HL-60 (cell line): Measurements from ENCODE around the gene HBZ.

ENCODE experiments used
- DNase-seq, 2 experiments: peaks; one replicate each; pipeline ENCODE4 v3.0.0-alpha.2; 2010 to 2020; ENCODE audit warnings: low read depth in 1 of 2, low spot score in 1 of 2
- H3K27ac ChIP-seq: fragments of 250-450 bp; sonication (Bioruptor Pico); replicated peaks from 2 replicates; pipeline ENCODE4 v1.5.1; 2020; ENCODE audit warnings: mild to moderate bottlenecking, moderate library complexity
- H3K27me3 ChIP-seq: fragments of 250-450 bp; sonication (Bioruptor Pico); 2 replicates; pipeline ENCODE4 v1.5.1; 2021; ENCODE audit warnings: mild to moderate bottlenecking, moderate library complexity; ENCODE audit not compliant: insufficient read depth, poor library complexity, severe bottlenecking
- H3K4me3 ChIP-seq: replicated peaks from 2 replicates; pipeline ENCODE4 v1.5.1; 2011; ENCODE audit warnings: mild to moderate bottlenecking, control low read depth, low read length; ENCODE audit not compliant: insufficient read depth
- GABPA ChIP-seq: IDR thresholded peaks from 2 replicates; pipeline ENCODE4 v1.6.1; 2012; ENCODE audit warnings: low read depth
- POLR2AphosphoS5 ChIP-seq: IDR thresholded peaks from 2 replicates; pipeline ENCODE4 v1.6.1; 2012; ENCODE audit warnings: low read depth
- SPI1 ChIP-seq: IDR thresholded peaks from 2 replicates; pipeline ENCODE4 v1.6.1; 2012; ENCODE audit warnings: low read depth, mild to moderate bottlenecking, borderline replicate concordance
- TF ChIP-seq, protein P1 (sequence below): IDR thresholded peaks from one replicate; pipeline ENCODE4 v1.5.1; 2011; ENCODE audit warnings: low read length, control low read depth, inconsistent platforms; ENCODE audit not compliant: insufficient read depth
- TF ChIP-seq, protein P2 (sequence below): IDR thresholded peaks from 2 replicates; pipeline ENCODE4 v1.6.1; 2012; ENCODE audit warnings: low read depth; ENCODE audit not compliant: insufficient replicate concordance

HBZ gene

DNA sequence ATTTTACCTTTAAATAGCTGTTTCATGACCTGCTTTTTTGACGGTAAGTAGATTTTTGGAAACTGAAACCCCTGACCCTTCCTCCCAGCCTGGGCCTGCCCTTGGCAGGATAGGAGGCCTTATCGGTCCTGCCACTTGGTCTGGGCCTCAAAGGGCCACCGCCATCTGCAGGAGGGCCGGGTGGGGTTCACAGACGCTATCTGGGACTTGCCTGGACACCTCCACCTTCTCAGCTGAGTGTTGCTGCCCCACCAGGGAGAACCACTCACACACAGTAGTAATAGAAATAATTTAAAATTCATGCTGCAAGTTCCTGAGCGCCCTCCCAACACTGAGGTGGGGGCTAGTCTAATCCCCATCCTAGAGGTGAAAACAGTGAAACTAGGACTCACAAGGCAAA lies 9.4 kb upstream of the HBZ start:
- no peaks in the 10 kb centered on the region for H3K27me3 ChIP-seq
- TF ChIP-seq SPI1 (no peak), GABPA (no peak), POLR2AphosphoS5 (no peak)
- TF ChIP-seq, protein P1, sequence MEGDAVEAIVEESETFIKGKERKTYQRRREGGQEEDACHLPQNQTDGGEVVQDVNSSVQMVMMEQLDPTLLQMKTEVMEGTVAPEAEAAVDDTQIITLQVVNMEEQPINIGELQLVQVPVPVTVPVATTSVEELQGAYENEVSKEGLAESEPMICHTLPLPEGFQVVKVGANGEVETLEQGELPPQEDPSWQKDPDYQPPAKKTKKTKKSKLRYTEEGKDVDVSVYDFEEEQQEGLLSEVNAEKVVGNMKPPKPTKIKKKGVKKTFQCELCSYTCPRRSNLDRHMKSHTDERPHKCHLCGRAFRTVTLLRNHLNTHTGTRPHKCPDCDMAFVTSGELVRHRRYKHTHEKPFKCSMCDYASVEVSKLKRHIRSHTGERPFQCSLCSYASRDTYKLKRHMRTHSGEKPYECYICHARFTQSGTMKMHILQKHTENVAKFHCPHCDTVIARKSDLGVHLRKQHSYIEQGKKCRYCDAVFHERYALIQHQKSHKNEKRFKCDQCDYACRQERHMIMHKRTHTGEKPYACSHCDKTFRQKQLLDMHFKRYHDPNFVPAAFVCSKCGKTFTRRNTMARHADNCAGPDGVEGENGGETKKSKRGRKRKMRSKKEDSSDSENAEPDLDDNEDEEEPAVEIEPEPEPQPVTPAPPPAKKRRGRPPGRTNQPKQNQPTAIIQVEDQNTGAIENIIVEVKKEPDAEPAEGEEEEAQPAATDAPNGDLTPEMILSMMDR = no peak
- TF ChIP-seq, protein P2, sequence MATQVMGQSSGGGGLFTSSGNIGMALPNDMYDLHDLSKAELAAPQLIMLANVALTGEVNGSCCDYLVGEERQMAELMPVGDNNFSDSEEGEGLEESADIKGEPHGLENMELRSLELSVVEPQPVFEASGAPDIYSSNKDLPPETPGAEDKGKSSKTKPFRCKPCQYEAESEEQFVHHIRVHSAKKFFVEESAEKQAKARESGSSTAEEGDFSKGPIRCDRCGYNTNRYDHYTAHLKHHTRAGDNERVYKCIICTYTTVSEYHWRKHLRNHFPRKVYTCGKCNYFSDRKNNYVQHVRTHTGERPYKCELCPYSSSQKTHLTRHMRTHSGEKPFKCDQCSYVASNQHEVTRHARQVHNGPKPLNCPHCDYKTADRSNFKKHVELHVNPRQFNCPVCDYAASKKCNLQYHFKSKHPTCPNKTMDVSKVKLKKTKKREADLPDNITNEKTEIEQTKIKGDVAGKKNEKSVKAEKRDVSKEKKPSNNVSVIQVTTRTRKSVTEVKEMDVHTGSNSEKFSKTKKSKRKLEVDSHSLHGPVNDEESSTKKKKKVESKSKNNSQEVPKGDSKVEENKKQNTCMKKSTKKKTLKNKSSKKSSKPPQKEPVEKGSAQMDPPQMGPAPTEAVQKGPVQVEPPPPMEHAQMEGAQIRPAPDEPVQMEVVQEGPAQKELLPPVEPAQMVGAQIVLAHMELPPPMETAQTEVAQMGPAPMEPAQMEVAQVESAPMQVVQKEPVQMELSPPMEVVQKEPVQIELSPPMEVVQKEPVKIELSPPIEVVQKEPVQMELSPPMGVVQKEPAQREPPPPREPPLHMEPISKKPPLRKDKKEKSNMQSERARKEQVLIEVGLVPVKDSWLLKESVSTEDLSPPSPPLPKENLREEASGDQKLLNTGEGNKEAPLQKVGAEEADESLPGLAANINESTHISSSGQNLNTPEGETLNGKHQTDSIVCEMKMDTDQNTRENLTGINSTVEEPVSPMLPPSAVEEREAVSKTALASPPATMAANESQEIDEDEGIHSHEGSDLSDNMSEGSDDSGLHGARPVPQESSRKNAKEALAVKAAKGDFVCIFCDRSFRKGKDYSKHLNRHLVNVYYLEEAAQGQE = no peak
- H3K4me3 ChIP-seq = no peak overlapping the region
- DNase-seq = no peak
- no peak overlapping the region for H3K27ac ChIP-seq

DNA sequence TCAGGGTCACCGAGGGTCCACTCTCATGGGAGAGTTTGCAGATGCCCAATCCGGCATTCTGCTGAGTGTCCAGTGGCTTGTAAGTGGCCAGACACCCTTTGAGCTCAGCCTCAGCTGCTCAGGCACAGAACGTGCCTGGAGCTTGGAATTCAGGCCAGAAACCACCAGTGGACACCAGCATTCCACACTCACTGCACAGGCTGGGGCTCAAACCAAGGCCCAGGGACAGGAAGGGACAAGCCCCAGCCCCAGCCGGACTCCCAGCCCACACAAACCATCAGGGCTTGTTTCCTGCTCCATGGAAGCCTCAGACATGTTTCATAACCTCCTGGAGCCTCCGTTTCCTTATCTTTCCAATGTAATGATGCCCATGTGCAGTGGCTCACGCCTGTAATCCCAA lies 9.0 kb upstream of the HBZ start:
- Histone ChIP-seq H3K27me3 (peaks cover under 1% of the 10 kb centered on the region), H3K27ac (no peak overlapping the region), H3K4me3 (no peak overlapping the region)
- TF ChIP-seq, protein P1 = no peak
- no peak for TF ChIP-seq GABPA
- TF ChIP-seq, protein P2 = no peak
- TF ChIP-seq POLR2AphosphoS5 = no peak
- no peak for TF ChIP-seq SPI1
- DNase-seq = no peak

DNA sequence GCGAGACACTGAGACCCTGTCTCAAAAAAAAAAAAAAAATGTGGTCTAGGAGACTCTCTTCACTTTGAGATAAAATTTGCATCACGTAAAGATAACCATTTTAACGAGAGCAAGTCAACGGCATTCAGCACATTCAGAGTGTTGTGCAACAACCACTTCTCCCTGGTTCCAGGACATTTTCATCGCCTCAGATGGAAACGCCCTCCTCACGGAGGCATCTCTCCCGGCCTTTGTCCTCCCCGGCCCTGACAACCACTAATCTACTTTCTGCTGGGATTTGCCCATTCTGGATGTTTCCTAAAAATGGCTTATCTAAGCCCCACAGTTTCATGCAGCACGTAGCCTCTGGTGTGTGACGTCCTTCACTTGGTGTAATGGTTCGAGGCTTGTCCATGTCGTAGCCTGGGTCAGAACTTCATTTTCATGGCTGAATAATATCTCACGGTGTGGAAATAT lies 7.6 kb upstream of the HBZ start:
- TF ChIP-seq POLR2AphosphoS5 (no peak), SPI1 (no peak), GABPA (no peak)
- TF ChIP-seq, protein P1 = no peak
- TF ChIP-seq, protein P2 = no peak
- Histone ChIP-seq H3K27ac (no peak overlapping the region), H3K4me3 (no peak overlapping the region), H3K27me3 (peaks cover 9% of the 10 kb centered on the region)
- no peak for DNase-seq
